OCI-LY3 (cell line): ENCODE data around the gene PIGU.

Experiments used
- H2AFZ ChIP-seq: fragments of 200-600, 300-600 bp; shearing (Covaris generic); 2 replicates; pipeline ENCODE4 v1.6.0; 2014; ENCODE audit warnings: antibody characterized with exemption, low read depth, low read length
- H3K27ac ChIP-seq: fragments of 200-600, 300-600 bp; sonication (generic); 2 replicates; pipeline ENCODE4 v1.5.1; 2014; ENCODE audit warnings: mild to moderate bottlenecking, low read length, moderate library complexity, mixed read lengths
- H3K27me3 ChIP-seq: fragments of 200-600, 300-600 bp; sonication (generic); 2 replicates; pipeline ENCODE4 v1.6.1; 2014; ENCODE audit warnings: low read depth, low read length, mixed read lengths
- H3K36me3 ChIP-seq: fragments of 200-600, 300-600 bp; sonication (generic); replicated peaks from 2 replicates; pipeline ENCODE3; 2014; ENCODE audit warnings: low read depth, low read length, mixed read lengths
- H3K4me1 ChIP-seq: fragments of 300-600, 200-600 bp; sonication (generic); 2 replicates; pipeline ENCODE4 v1.6.1; 2014; ENCODE audit warnings: low read length, mixed read lengths
- H3K4me2 ChIP-seq: fragments of 200-600, 300-600 bp; sonication (generic); 2 replicates; pipeline ENCODE4 v1.6.1; 2014; ENCODE audit warnings: low read length, mixed read lengths
- H3K4me3 ChIP-seq: fragments of 300-600, 200-600 bp; sonication (generic); 2 replicates; pipeline ENCODE4 v1.5.1; 2014; ENCODE audit warnings: antibody characterized with exemption, mild to moderate bottlenecking, low read length, moderate library complexity
- H3K79me2 ChIP-seq: fragments of 300-600, 200-600 bp; shearing (Covaris generic); 2 replicates; pipeline ENCODE4 v1.6.1; 2014; ENCODE audit warnings: mild to moderate bottlenecking, low read length, mixed read lengths
- H3K9ac ChIP-seq: fragments of 300-600, 200-600 bp; shearing (Covaris generic); 2 replicates; pipeline ENCODE4 v1.6.0; 2014; ENCODE audit warnings: mild to moderate bottlenecking, low read length, moderate library complexity
- H3K9me3 ChIP-seq: fragments of 200-600, 300-600 bp; shearing (Covaris generic); 2 replicates; pipeline ENCODE4 v1.6.1; 2014; ENCODE audit warnings: low read length, mixed read lengths; ENCODE audit not compliant: insufficient read depth
- H4K20me1 ChIP-seq: fragments of 200-600, 300-600 bp; sonication (generic); 2 replicates; pipeline ENCODE4 v1.6.1; 2016; ENCODE audit warnings: low read length, mixed read lengths; ENCODE audit not compliant: insufficient read depth
- EZH2phosphoT487 ChIP-seq: fragments of 200-600 bp; shearing (Covaris generic); IDR thresholded peaks from 2 replicates; pipeline ENCODE4 v1.6.1; 2018; ENCODE audit warnings: antibody characterized with exemption, mixed run types, low read depth
- TF ChIP-seq, protein P1 (sequence below): fragments of 200-600, 300-600 bp; sonication (generic); IDR thresholded peaks from 2 replicates; pipeline ENCODE4 v1.5.1; 2014; ENCODE audit warnings: antibody characterized with exemption, low read length, low read depth

PIGU gene

DNA sequence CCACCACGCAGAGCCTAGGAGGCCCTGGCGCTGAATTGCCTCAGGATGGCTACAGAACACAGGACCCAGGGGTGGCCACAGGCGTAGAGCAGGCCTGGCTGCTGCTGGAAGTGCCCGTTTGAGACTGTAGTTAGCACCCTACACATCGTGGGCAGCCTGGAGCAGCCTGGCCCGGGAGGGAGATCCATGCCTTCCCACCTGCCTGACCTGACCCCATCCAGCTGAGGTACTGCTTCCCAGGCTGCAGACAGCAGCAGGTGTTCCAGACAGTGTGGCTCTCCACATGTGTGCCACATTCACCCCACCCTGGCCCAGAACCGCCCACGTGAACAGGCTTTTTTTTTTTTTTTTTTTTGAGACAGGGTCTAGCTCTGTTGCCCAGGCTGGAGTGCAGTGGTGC is 139.2 kb downstream of the PIGU start:
- H3K4me3 ChIP-seq: no peak overlapping the region
- no peak overlapping the region for H3K27ac ChIP-seq
- no peaks in the 10 kb centered on the region for H3K79me2 ChIP-seq
- H2AFZ ChIP-seq: no peak overlapping the region
- peaks cover 2% of the 10 kb centered on the region; the same call in 1 of the 2 replicates for H4K20me1 ChIP-seq
- no peaks in the 10 kb centered on the region for H3K9me3 ChIP-seq
- no peak overlapping the region for H3K9ac ChIP-seq
- peaks cover 5% of the 10 kb centered on the region; the same call in 1 of the 2 replicates for H3K4me1 ChIP-seq
- TF ChIP-seq EZH2phosphoT487: no peak
- TF ChIP-seq, protein P1, sequence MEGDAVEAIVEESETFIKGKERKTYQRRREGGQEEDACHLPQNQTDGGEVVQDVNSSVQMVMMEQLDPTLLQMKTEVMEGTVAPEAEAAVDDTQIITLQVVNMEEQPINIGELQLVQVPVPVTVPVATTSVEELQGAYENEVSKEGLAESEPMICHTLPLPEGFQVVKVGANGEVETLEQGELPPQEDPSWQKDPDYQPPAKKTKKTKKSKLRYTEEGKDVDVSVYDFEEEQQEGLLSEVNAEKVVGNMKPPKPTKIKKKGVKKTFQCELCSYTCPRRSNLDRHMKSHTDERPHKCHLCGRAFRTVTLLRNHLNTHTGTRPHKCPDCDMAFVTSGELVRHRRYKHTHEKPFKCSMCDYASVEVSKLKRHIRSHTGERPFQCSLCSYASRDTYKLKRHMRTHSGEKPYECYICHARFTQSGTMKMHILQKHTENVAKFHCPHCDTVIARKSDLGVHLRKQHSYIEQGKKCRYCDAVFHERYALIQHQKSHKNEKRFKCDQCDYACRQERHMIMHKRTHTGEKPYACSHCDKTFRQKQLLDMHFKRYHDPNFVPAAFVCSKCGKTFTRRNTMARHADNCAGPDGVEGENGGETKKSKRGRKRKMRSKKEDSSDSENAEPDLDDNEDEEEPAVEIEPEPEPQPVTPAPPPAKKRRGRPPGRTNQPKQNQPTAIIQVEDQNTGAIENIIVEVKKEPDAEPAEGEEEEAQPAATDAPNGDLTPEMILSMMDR: no peak
- H3K4me2 ChIP-seq: no peak overlapping the region
- peaks cover 51% of the 10 kb centered on the region for H3K36me3 ChIP-seq
- no peaks in the 10 kb centered on the region for H3K27me3 ChIP-seq

DNA sequence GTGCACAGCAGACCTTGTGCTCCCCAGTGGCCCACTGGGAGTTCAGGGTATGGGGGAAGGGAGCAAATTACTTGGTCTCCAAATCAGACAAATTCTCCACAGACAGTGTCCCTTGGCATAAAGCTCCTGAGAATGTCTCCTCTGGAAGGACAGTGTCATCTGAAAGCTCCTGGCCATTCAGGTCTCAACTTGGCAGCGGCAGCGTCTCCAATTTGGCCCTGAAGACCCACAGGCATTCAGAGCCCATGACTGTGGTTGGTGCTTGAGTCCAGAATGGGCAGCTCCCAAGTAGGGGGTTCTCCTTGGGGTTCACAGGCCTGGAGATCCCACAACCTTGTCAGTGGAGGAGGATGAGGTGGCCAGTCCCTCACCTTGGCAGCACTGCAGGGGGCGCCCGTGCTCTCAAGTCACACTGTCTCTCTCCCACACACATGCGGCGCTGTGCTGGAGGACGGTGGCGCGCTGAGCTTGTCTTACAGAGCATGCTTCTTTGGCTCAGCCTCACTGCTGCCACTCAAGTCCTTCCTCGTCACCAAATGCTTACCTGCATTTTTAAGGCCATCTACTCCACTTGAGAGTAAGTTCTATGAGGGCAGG is 140.0 kb downstream of the PIGU start:
- no peak overlapping the region for H3K27ac ChIP-seq
- H3K4me1 ChIP-seq: peaks cover 5% of the 10 kb centered on the region; the same call in 1 of the 2 replicates
- H3K4me3 ChIP-seq: no peak overlapping the region
- H2AFZ ChIP-seq: no peak overlapping the region
- H3K79me2 ChIP-seq: no peaks in the 10 kb centered on the region
- H3K9ac ChIP-seq: no peak overlapping the region
- no peak for TF ChIP-seq EZH2phosphoT487
- TF ChIP-seq, protein P1: peak; percentile 81
- H3K36me3 ChIP-seq: peaks cover 53% of the 10 kb centered on the region
- peaks cover 9% of the 10 kb centered on the region for H4K20me1 ChIP-seq
- H3K4me2 ChIP-seq: no peak overlapping the region
- no peaks in the 10 kb centered on the region for H3K9me3 ChIP-seq
- H3K27me3 ChIP-seq: no peaks in the 10 kb centered on the region

DNA sequence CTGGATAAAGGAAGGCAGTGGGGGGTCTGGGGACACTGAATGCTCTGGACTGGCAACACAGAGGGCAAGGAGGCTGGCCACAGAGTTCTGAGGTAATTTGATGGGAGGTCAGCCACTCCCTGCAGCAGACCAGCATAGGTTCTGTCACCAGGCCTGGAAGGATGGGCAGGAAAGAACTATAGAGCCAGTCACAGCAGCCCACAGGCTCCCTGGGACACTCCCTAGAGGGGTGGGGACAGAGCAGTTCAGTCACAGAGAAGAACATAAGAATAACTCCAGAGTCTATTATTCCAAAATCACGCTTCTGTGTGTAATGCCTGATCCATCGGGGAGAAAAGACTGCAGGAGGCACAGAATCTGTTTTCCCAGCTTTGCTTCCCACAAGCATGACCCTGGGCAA is 141.0 kb downstream of the PIGU start:
- Histone ChIP-seq H2AFZ (no peak overlapping the region), H3K79me2 (no peaks in the 10 kb centered on the region), H3K27ac (no peak overlapping the region), H3K4me1 (no peaks in the 10 kb centered on the region), H4K20me1 (peaks cover 18% of the 10 kb centered on the region), H3K9ac (no peak overlapping the region), H3K4me2 (no peak overlapping the region), H3K36me3 (peaks cover 45% of the 10 kb centered on the region), H3K4me3 (no peak overlapping the region), H3K9me3 (no peaks in the 10 kb centered on the region), H3K27me3 (no peaks in the 10 kb centered on the region)
- TF ChIP-seq EZH2phosphoT487: no peak
- TF ChIP-seq, protein P1: no peak

DNA sequence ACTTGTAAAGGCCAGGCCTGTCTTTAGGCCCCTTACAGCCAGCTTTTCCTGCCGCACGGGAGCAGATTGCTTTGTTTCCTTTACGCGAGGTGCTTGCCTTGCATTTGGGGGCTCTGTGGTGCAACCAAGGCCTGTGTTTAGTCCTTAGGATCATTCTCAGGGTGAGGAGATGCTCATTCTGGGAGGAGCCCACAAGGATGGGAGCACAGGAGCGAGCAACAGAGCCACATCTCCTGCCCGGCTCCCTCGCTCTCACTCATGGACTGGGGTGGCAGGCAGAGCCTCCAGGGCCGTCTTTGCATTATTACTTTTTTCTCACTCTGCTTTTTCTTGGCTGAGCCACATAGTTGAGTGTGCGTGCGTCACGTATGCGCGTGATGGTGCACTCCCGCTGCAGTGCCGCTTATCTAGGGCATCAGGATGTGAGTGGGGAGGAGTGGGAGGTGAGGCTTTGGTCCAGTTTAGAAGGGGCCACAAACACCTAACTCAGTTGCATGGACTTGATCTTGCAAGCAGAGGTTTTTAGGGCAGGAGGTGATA is 141.5 kb downstream of the PIGU start:
- H3K4me2 ChIP-seq: no peak overlapping the region
- H3K27me3 ChIP-seq: no peaks in the 10 kb centered on the region
- no peaks in the 10 kb centered on the region for H3K9me3 ChIP-seq
- peaks cover 20% of the 10 kb centered on the region for H4K20me1 ChIP-seq
- H3K79me2 ChIP-seq: no peaks in the 10 kb centered on the region
- TF ChIP-seq EZH2phosphoT487: no peak
- TF ChIP-seq, protein P1: no peak
- no peak overlapping the region for H3K27ac ChIP-seq
- no peak overlapping the region for H3K9ac ChIP-seq
- H2AFZ ChIP-seq: no peak overlapping the region
- peaks cover 45% of the 10 kb centered on the region for H3K36me3 ChIP-seq
- no peak overlapping the region for H3K4me3 ChIP-seq
- H3K4me1 ChIP-seq: no peaks in the 10 kb centered on the region
